Measurements from ENCODE around the gene AP1B1.

DNA sequence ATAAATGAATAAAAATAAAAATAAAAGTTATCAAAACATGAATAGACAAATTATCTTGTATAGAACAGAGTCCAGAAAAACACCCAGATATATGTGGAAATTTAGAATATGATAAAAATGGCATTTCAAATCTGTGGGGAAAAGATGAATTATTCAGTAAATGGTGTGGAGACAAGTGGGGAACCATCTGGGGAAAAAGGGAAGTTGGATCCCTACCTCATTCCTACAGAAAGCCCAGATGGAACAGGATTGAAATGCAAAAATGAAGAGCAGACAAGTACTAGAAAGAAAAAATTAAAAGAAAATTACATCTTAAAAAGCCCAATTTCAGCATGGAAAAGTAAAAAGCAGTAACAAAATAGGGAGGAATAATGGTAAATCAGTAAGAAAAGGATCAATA, 64.7 kb downstream of the AP1B1 start:
- TF ChIP-seq POLR2AphosphoS5 (IDR thresholded peaks at IDR 0.05; ENCODE audit: borderline replicate concordance, low read depth, low read length) (no peak), EZH2 (IDR thresholded peaks at IDR 0.05) (no peak), FOXP2 (optimal IDR thresholded peaks at IDR 0.05; ENCODE audit: control extremely low read depth, extremely low read length, insufficient read depth) (no peak)
